Thyroid gland (tissue), 4 donors: Measurements from ENCODE around the gene LBHD1. TPM values are rescaled to one million over a fixed set of nuclear protein-coding genes. Genes with fewer than 3 reads are reported as not detected.
A peak's percentile ranks its signal among the peaks of the same experiment; 100 is the strongest.

Experiments used
- DNase-seq, 2 donors: peaks; one replicate each; pipeline ENCODE4 v3.0.0-alpha.2; 2019
- H3K27ac ChIP-seq, 3 donors: fragments of 200-600 bp; sonication (generic); 1 replicate in 2 of 3; 2 replicates in 1 of 3; pipeline ENCODE4 v1.5.1; 2016 to 2019; ENCODE audit warnings: mild to moderate bottlenecking in 1 of 3, moderate library complexity in 1 of 3
- H3K27me3 ChIP-seq: fragments of 200-600 bp; sonication (generic); one replicate; pipeline ENCODE4 v1.5.1; 2019
- H3K36me3 ChIP-seq, 2 donors: fragments of 200-600 bp; sonication (generic); one replicate each; pipeline ENCODE4 v1.5.1; 2016 to 2019
- H3K4me1 ChIP-seq, 2 donors: fragments of 200-600 bp; sonication (generic); one replicate each; pipeline ENCODE4 v1.5.1; 2017 to 2019
- H3K4me3 ChIP-seq, 3 donors: fragments of 200-600 bp; sonication (generic); replicated peaks in 1 of 3; 1 replicate in 2 of 3; 2 replicates in 1 of 3; pipeline ENCODE4 v1.5.1; 2016; ENCODE audit warnings: mild to moderate bottlenecking in 1 of 3
- H3K9me3 ChIP-seq: fragments of 200-600 bp; sonication (generic); one replicate; pipeline ENCODE4 v1.5.1; 2017
- CTCF ChIP-seq, 6 experiments: fragments of 200-600 bp in 3 of 6; fragments of 450-650 bp in 3 of 6; sonication (generic) in 3 of 6; IDR thresholded peaks; one replicate each; pipeline ENCODE4 v1.5.1; 2016 to 2019; ENCODE audit warnings: antibody characterized with exemption in 6 of 6, mild to moderate bottlenecking in 2 of 6, inconsistent platforms in 1 of 6, moderate library complexity in 1 of 6
- POLR2A ChIP-seq, 2 donors: fragments of 450-650 bp; IDR thresholded peaks; one replicate each; pipeline ENCODE4 v1.6.1; 2017; ENCODE audit warnings: antibody characterized with exemption in 2 of 2, mild to moderate bottlenecking in 2 of 2, moderate library complexity in 1 of 2
- WGBS, 2 donors: methylation state at CpG; one replicate each; pipeline ENCODE4 v1.1.5; 2017; 5-methylcytosine and 5-hydroxymethylcytosine counted together
- intact Hi-C: fragments of 100-400 bp; cut with DNase I; formaldehyde crosslinking; loops from one replicate; pipeline ENCODE4 v1.15.1; 2023
- total RNA-seq, 4 donors: library from RNA; depleted of rRNA; stranded (reverse); fragments of >200 nt; gene quantifications; one replicate each; pipeline ENCODE4 v1.2.3, GENCODE V29; 2016

Gene LBHD1
- total RNA-seq, 4 donors from 2014 or later = 5.8 to 15.5 (median 9.3) TPM

GRCh38 chr11:62709247-62710000 lies 37.4 kb upstream of the LBHD1 start:
- Histone ChIP-seq H3K27ac (peak overlapping the region; percentile 84 to 93 (median 88)), H3K9me3 (no peaks in the 10 kb centered on the region), H3K4me3 (peak overlapping the region; percentile 1 to 46 (median 42)), H3K27me3 (no peaks in the 10 kb centered on the region), H3K4me1 (peaks cover 20 to 30% of the 10 kb centered on the region in 2 donors), H3K36me3 (peaks cover 18 to 30% of the 10 kb centered on the region in 2 donors)
- 2 to 3% methylated on average over 32 to 47 of the region's 47 CpGs for WGBS, 2 donors
- intact Hi-C loops = no loop called here
- peak; percentile 99 for DNase-seq
- TF ChIP-seq CTCF (IDR thresholded peaks at IDR 0.05) (no peak), POLR2A (IDR thresholded peaks at IDR 0.05) (peak in 1 of 2 donors; percentile 84)

DNA sequence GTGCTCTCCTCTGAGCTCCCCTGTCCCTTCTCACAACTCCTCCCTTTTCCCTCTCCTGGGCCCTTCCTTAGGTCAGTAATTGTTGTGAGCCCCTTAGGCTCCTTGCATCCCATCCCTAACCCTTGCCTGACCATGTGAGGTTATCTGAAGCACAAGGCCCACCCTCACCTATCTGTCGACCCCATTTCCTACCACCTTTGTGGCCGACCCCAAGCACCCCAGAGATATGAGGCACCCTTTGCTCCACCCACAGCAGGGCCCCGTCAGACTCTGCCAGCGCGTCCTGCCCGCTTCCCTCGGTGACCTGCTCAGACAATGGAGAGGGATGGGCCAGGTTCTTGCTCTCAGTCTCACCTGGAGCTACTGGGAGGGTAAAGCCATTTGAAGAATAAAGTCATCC lies 36.7 kb upstream of the LBHD1 start:
- Histone ChIP-seq H3K4me1 (peaks cover 20 to 30% of the 10 kb centered on the region in 2 donors), H3K9me3 (no peaks in the 10 kb centered on the region), H3K4me3 (peak overlapping the region in 2 of 3 donors; percentile 42 to 46), H3K27me3 (no peaks in the 10 kb centered on the region), H3K36me3 (peaks cover 11 to 24% of the 10 kb centered on the region in 2 donors), H3K27ac (peak overlapping the region; percentile 84 to 89 (median 88))
- intact Hi-C loops = no loop called here
- peak; percentile 42 to 45 for DNase-seq
- WGBS, 2 donors = 2 to 3% methylated on average over 7 of the region's 7 CpGs
- TF ChIP-seq POLR2A (IDR thresholded peaks at IDR 0.05) (no peak), CTCF (IDR thresholded peaks at IDR 0.05) (no peak)

GRCh38 chr11:62708392-62708791 lies 36.3 kb upstream of the LBHD1 start:
- H3K4me3 ChIP-seq = peak overlapping the region in 1 of 3 donors; percentile 42
- peaks cover 20 to 30% of the 10 kb centered on the region in 2 donors for H3K4me1 ChIP-seq

GRCh38 chr11:62707277-62707861 lies 35.3 kb upstream of the LBHD1 start, which contains the start of the genes BSCL2 and GNG3:
BSCL2 (minus strand) TSS chr11:62707424; CDS start chr11:62707195, 229 bp downstream.
GNG3 (plus strand) TSS chr11:62707676; CDS start chr11:62708296, 620 bp downstream.
- peak within 1 kb of the TSS; percentile 57 to 88 (median 84) for H3K27ac ChIP-seq
- peaks cover 20 to 30% of the 10 kb centered on the region in 2 donors for H3K4me1 ChIP-seq
- WGBS, 2 donors = 83 to 94% methylated on average over 9 of the region's 10 CpGs
- peaks cover 0 to 11% of the 10 kb centered on the region in 2 donors for H3K36me3 ChIP-seq
- H3K27me3 ChIP-seq = no peaks in the 10 kb centered on the region
- no peaks in the 10 kb centered on the region for H3K9me3 ChIP-seq
- intact Hi-C loops = no loop called here
- DNase-seq = peak in 1 of 2 donors; percentile 6
- TF ChIP-seq CTCF (IDR thresholded peaks at IDR 0.05) (no peak), POLR2A (IDR thresholded peaks at IDR 0.05) (no peak)
- peak within 1 kb of the TSS in 2 of 3 donors; percentile 15 to 64 for H3K4me3 ChIP-seq

More at GRCh38 chr11:62708392-62708791, 36.3 kb upstream of the LBHD1 start:
- WGBS, 2 donors = 84 to 85% methylated on average over 5 of the region's 5 CpGs
- TF ChIP-seq POLR2A (IDR thresholded peaks at IDR 0.05) = no peak
- no peak for TF ChIP-seq CTCF (IDR thresholded peaks at IDR 0.05)
- Histone ChIP-seq H3K27ac (peak overlapping the region in 2 of 3 donors; percentile 84 to 88), H3K36me3 (peaks cover 7 to 20% of the 10 kb centered on the region in 2 donors), H3K9me3 (no peaks in the 10 kb centered on the region), H3K27me3 (no peaks in the 10 kb centered on the region)
- intact Hi-C loops = no loop called here
- no peak for DNase-seq
